A549 (cell line): ENCODE measurements around the gene GPR153. TPM values are rescaled to one million over a fixed set of nuclear protein-coding genes. Genes with fewer than 3 reads are reported as not detected.

Experiments used
- ATAC-seq, 2 experiments: fragments of 200-7000 bp in 1 of 2; fragments of >200 bp in 1 of 2; cut with Nextera tagmentation in 1 of 2; cut with Tn5 transposase in 1 of 2; 3 replicates each; pipeline versions ENCODE4 v1.8.0 to v1.9.1; 2018 to 2020; ENCODE audit warnings: mild to moderate bottlenecking in 1 of 2, moderate library complexity in 1 of 2
- CTCF ChIA-PET: fragments of 300-600 bp; sonication (Branson Sonifier 250); formaldehyde crosslinking; extraction: SDS; loops from one replicate; lab custom pipeline; 2021; ENCODE audit warnings: antibody characterized with exemption, inconsistent platforms; lab: Yijun Ruan, JAX
- POLR2A ChIA-PET: fragments of 350-600 bp; formaldehyde crosslinking; extraction: SDS; loops from one replicate; lab custom pipeline; 2021; ENCODE audit warnings: antibody characterized with exemption, inconsistent platforms; lab: Yijun Ruan, JAX
- DNase-seq, 2 experiments: peaks; one replicate each; pipeline versions ENCODE4 v3.0.0 to v3.0.0-alpha.2; 2011 to 2016; ENCODE audit warnings: low read depth in 1 of 2, low spot score in 1 of 2
- FAIRE-seq: peaks from 2 replicates; lab custom pipeline; 2011; peaks lifted over from hg19 to GRCh38; lab: Jason Lieb, UNC
- H3K27ac ChIP-seq, 2 experiments: fragments of >200 bp; sonication (Bioruptor Twin); formaldehyde crosslinking; 3 replicates each; pipeline ENCODE4 v1.5.1; 2016 to 2017
- H3K4me1 ChIP-seq: fragments of >200 bp; sonication (Bioruptor Twin); formaldehyde crosslinking; 3 replicates; pipeline ENCODE4 v1.6.1; 2016
- H3K4me2 ChIP-seq: fragments of >200 bp; sonication (Bioruptor Twin); formaldehyde crosslinking; 3 replicates; pipeline ENCODE4 v1.6.1; 2016
- H3K4me3 ChIP-seq: fragments of >200 bp; sonication (Bioruptor Twin); formaldehyde crosslinking; 3 replicates; pipeline ENCODE4 v1.5.1; 2016
- H3K9me3 ChIP-seq: fragments of >200 bp; sonication (Bioruptor Twin); formaldehyde crosslinking; 3 replicates; pipeline ENCODE4 v1.6.1; 2016
- BCL3 ChIP-seq: fragments of >200 bp; sonication (Bioruptor Twin); formaldehyde crosslinking; IDR thresholded peaks from 3 replicates; pipeline ENCODE4 v1.6.1; 2016
- BHLHE40 ChIP-seq: IDR thresholded peaks from 2 replicates; pipeline ENCODE4 v1.6.1; 2012; ENCODE audit warnings: low read depth, low read length, inconsistent platforms
- CEBPB ChIP-seq, 2 experiments: fragments of >200 bp in 1 of 2; sonication (Bioruptor Twin) in 1 of 2; formaldehyde crosslinking in 1 of 2; IDR thresholded peaks; 2 replicates each; pipeline ENCODE4 v1.6.1; 2012 to 2016
- CHD2 ChIP-seq: fragments of 150-350 bp; IDR thresholded peaks from 2 replicates; pipeline ENCODE4 v1.6.1; 2014; ENCODE audit warnings: low read length; ENCODE audit not compliant: partially characterized antibody
- CHD4 ChIP-seq: fragments of 200-600 bp; sonication (generic); IDR thresholded peaks from 2 replicates; pipeline ENCODE4 v1.6.1; 2016; ENCODE audit warnings: antibody characterized with exemption, mild to moderate bottlenecking, borderline replicate concordance
- ELK1 ChIP-seq: fragments of 150-350 bp; IDR thresholded peaks from 2 replicates; pipeline ENCODE4 v1.6.1; 2014; ENCODE audit warnings: low read depth, mild to moderate bottlenecking, low read length
- FOSB ChIP-seq: fragments of 250-450 bp; sonication (Bioruptor Pico); IDR thresholded peaks from 2 replicates; pipeline ENCODE4 v1.5.0; 2020; ENCODE audit warnings: mild to moderate bottlenecking, moderate library complexity
- GATA3 ChIP-seq: IDR thresholded peaks from 2 replicates; pipeline ENCODE4 v1.6.1; 2012; ENCODE audit warnings: borderline replicate concordance
- HDAC2 ChIP-seq: fragments of 200-600 bp; sonication (generic); IDR thresholded peaks from 2 replicates; pipeline ENCODE4 v1.6.1; 2016
- HOXA7 ChIP-seq: fragments of 250-450 bp; sonication (Bioruptor Pico); IDR thresholded peaks from 2 replicates; pipeline ENCODE4 v1.5.0; 2020; ENCODE audit warnings: mild to moderate bottlenecking, moderate library complexity
- JUN ChIP-seq, 2 experiments: fragments of >200 bp; sonication (Bioruptor Twin); formaldehyde crosslinking; IDR thresholded peaks; 2 replicates in 1 of 2; 3 replicates in 1 of 2; pipeline ENCODE4 v1.6.1; 2016 to 2017
- JUNB ChIP-seq: fragments of >200 bp; sonication (Bioruptor Twin); formaldehyde crosslinking; IDR thresholded peaks from 2 replicates; pipeline ENCODE4 v1.6.1; 2016
- KDM5A ChIP-seq: fragments of 200-600 bp; sonication (generic); IDR thresholded peaks from 2 replicates; pipeline ENCODE4 v1.6.1; 2016; ENCODE audit warnings: antibody characterized with exemption, mild to moderate bottlenecking
- MYC ChIP-seq: IDR thresholded peaks from 2 replicates; pipeline ENCODE4 v1.6.1; 2012; ENCODE audit warnings: mild to moderate bottlenecking, inconsistent platforms, low read length, improper control_type of control experiment, borderline replicate concordance
- POLR2A ChIP-seq: IDR thresholded peaks from 2 replicates; pipeline ENCODE4 v1.6.1; 2012; ENCODE audit warnings: mild to moderate bottlenecking, low read length
- POLR2AphosphoS2 ChIP-seq: conservative IDR thresholded peaks from 2 replicates; pipeline ENCODE4 v1.6.1; 2012; ENCODE audit warnings: low read length, improper control_type of control experiment, inconsistent platforms
- RFX5 ChIP-seq: fragments of 450-650 bp; IDR thresholded peaks from 2 replicates; pipeline ENCODE4 v1.7.1; 2014; ENCODE audit warnings: antibody characterized with exemption, mild to moderate bottlenecking, moderate library complexity
- SMC3 ChIP-seq: fragments of >200 bp; sonication (Bioruptor Twin); formaldehyde crosslinking; IDR thresholded peaks from 3 replicates; pipeline ENCODE4 v1.6.1; 2018; ENCODE audit warnings: inconsistent platforms
- SREBF2 ChIP-seq: fragments of 450-650 bp; IDR thresholded peaks from 2 replicates; pipeline ENCODE4 v1.6.1; 2014; ENCODE audit warnings: mild to moderate bottlenecking, moderate library complexity
- WGBS: methylation state at CpG from one replicate; pipeline ENCODE4 v1.1.6; 2017; ENCODE audit errors: missing lambda C conversion rate; 5-methylcytosine and 5-hydroxymethylcytosine counted together
- polyA minus RNA-seq: library from RNA; depleted of rRNA, polyadenylated mRNA; stranded (reverse); fragments of >200 nt; gene quantifications from 2 replicates; pipeline ENCODE4 v1.2.3, GENCODE V29; 2011; rRNA and poly(A)+ RNA removed
- polyA plus RNA-seq, 4 experiments: library from polyadenylated mRNA; depleted of rRNA in 3 of 4; stranded (reverse); fragments of >200 nt; fragmentation: RNase III in 1 of 4; extraction: RNeasy Plus Mini Kit Qiagen cat#74134 plus additional on column Dnase treatment in 1 of 4; gene quantifications; 2 replicates in 3 of 4; 3 replicates in 1 of 4; pipeline ENCODE4 v1.2.3, GENCODE V29; 2011 to 2017
- TF ChIP-seq, protein P1 (sequence below): fragments of 200-600 bp; sonication (generic); IDR thresholded peaks from 2 replicates; pipeline ENCODE4 v1.6.1; 2016; ENCODE audit warnings: antibody characterized with exemption, mild to moderate bottlenecking, moderate library complexity

GPR153 gene
- polyA plus RNA-seq (2011; rRNA removed) (0.56 and 0.81 TPM in 2 replicates), polyA plus RNA-seq (2017; fragmentation: RNase III; extraction: RNeasy Plus Mini Kit Qiagen cat#74134 plus additional on column Dnase treatment) (1.1 to 1.5 TPM (median 1.4 TPM) in 3 replicates), polyA minus RNA-seq (0.68 and 0.87 TPM in 2 replicates)
- 0.87 and 1.3 TPM in 2 replicates for polyA plus RNA-seq (2012; cell fraction: cytosol; rRNA removed)
- polyA plus RNA-seq (2012; cell fraction: nucleus; rRNA removed): 2.3 and 3.1 TPM in 2 replicates

GRCh38 chr1:6260961-6261614, at the start of gene GPR153:
Gene GPR153 (minus strand): TSS chr1:6261098. CDS start chr1:6254905, 6,193 bp downstream.
- TF ChIP-seq CEBPB (IDR thresholded peaks at IDR 0.05) (no peak), JUNB (no peak), BCL3 (no peak)
- FAIRE-seq: no peak
- no peaks in the 10 kb centered on the region for H3K9me3 ChIP-seq
- no peak for DNase-seq
- H3K27ac ChIP-seq: peak within 1 kb of the TSS; percentile 56 to 82; a peak in 5 of 6 replicates
- peak within 1 kb of the TSS; percentile 57 for H3K4me3 ChIP-seq
- peaks cover 3% of the 10 kb centered on the region; the same call in 1 of the 3 replicates for H3K4me1 ChIP-seq
- POLR2A ChIA-PET: no interaction called here
- WGBS: 53% methylated on average over 4 of the region's 78 CpGs
- CTCF ChIA-PET: interaction anchor here (0.7 to 8.4 kb wide), 2 partner anchors 14 to 81 kb away, joined by 3 to 64 read pairs; no protein-coding TSS in a partner anchor
- ATAC-seq: peak; percentile 54; a peak in 5 of 6 replicates
- H3K4me2 ChIP-seq: peak within 1 kb of the TSS; percentile 97

GRCh38 chr1:6310116-6310848, 49.4 kb upstream of the GPR153 start:
- no peaks in the 10 kb centered on the region for H3K4me1 ChIP-seq
- H3K4me2 ChIP-seq: no peak overlapping the region
- no peaks in the 10 kb centered on the region for H3K9me3 ChIP-seq
- no peak for ATAC-seq
- TF ChIP-seq POLR2A (no peak), BHLHE40 (no peak), FOSB (CRISPR knock-in tag) (no peak), KDM5A (no peak), HOXA7 (CRISPR knock-in tag) (no peak), JUN (IDR thresholded peaks at IDR 0.05) (no peak), CHD2 (no peak), GATA3 (no peak), ELK1 (no peak), RFX5 (no peak), SMC3 (no peak), SREBF2 (no peak), MYC (no peak), HDAC2 (no peak), JUNB (no peak), POLR2AphosphoS2 (no peak), CHD4 (no peak)
- TF ChIP-seq, protein P1, sequence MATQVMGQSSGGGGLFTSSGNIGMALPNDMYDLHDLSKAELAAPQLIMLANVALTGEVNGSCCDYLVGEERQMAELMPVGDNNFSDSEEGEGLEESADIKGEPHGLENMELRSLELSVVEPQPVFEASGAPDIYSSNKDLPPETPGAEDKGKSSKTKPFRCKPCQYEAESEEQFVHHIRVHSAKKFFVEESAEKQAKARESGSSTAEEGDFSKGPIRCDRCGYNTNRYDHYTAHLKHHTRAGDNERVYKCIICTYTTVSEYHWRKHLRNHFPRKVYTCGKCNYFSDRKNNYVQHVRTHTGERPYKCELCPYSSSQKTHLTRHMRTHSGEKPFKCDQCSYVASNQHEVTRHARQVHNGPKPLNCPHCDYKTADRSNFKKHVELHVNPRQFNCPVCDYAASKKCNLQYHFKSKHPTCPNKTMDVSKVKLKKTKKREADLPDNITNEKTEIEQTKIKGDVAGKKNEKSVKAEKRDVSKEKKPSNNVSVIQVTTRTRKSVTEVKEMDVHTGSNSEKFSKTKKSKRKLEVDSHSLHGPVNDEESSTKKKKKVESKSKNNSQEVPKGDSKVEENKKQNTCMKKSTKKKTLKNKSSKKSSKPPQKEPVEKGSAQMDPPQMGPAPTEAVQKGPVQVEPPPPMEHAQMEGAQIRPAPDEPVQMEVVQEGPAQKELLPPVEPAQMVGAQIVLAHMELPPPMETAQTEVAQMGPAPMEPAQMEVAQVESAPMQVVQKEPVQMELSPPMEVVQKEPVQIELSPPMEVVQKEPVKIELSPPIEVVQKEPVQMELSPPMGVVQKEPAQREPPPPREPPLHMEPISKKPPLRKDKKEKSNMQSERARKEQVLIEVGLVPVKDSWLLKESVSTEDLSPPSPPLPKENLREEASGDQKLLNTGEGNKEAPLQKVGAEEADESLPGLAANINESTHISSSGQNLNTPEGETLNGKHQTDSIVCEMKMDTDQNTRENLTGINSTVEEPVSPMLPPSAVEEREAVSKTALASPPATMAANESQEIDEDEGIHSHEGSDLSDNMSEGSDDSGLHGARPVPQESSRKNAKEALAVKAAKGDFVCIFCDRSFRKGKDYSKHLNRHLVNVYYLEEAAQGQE: no peak
- no peak overlapping the region for H3K27ac ChIP-seq
- H3K4me3 ChIP-seq: no peak overlapping the region
- ChIA-PET CTCF (interaction anchor here (1.4 kb wide), 1 partner anchor 64 kb away, joined by 3 read pairs; no protein-coding TSS in a partner anchor), POLR2A (no interaction called here)
- no peak for FAIRE-seq
- WGBS: 92% methylated on average over 8 of the region's 9 CpGs
- no peak for DNase-seq
